CD4-positive, alpha-beta T cell (primary cell): ENCODE measurements around the gene DRGX. TPM values are rescaled to one million over a fixed set of nuclear protein-coding genes. Genes with fewer than 3 reads are reported as not detected.

Experiments used
- ATAC-seq: fragments of 200-7000 bp; cut with Tn5 transposase; one replicate; pipeline ENCODE4 v1.10.0; 2022; ENCODE audit warnings: mild to moderate bottlenecking; ENCODE audit not compliant: poor library complexity
- CTCF ChIA-PET: fragments of 350-600 bp; sonication (Branson Sonifier 250); formaldehyde crosslinking; loops from one replicate; lab custom pipeline; 2021; ENCODE audit warnings: antibody characterized with exemption, inconsistent platforms; lab: Charles Lee
- POLR2A ChIA-PET: fragments of 350-600 bp; sonication (Branson Sonifier 250); formaldehyde crosslinking; loops from one replicate; lab custom pipeline; 2021; ENCODE audit warnings: antibody characterized with exemption, inconsistent platforms; lab: Charles Lee
- DNase-seq, 14 experiments: peaks; one replicate each; pipeline ENCODE4 v3.0.0-alpha.2; 2013 to 2020; ENCODE audit warnings: mixed read lengths in 2 of 14
- H3K27ac ChIP-seq, 2 donors: one replicate each; pipeline versions ENCODE4 v1.5.1 to v1.7.0; 2013; ENCODE audit warnings: low read length in 2 of 2, low read depth in 1 of 2, mild to moderate bottlenecking in 1 of 2
- H3K27me3 ChIP-seq, 2 experiments: 1 replicate in 1 of 2; 2 replicates in 1 of 2; pipeline versions ENCODE4 v1.6.1 to v1.7.0; 2013; ENCODE audit warnings: low read length in 2 of 2, control low read depth in 1 of 2, mild to moderate bottlenecking in 1 of 2, moderate library complexity in 1 of 2; ENCODE audit not compliant: insufficient read depth in 2 of 2, control insufficient read depth in 1 of 2
- H3K36me3 ChIP-seq: one replicate; pipeline ENCODE4 v1.6.1; 2013; ENCODE audit warnings: low read length, control low read depth; ENCODE audit not compliant: insufficient read depth
- H3K4me1 ChIP-seq: one replicate; pipeline ENCODE4 v1.6.1; 2013; ENCODE audit warnings: low read length, control low read depth; ENCODE audit not compliant: insufficient read depth
- H3K4me3 ChIP-seq: one replicate; pipeline ENCODE4 v1.5.1; 2013; ENCODE audit warnings: mild to moderate bottlenecking, low read length, moderate library complexity
- H3K9me3 ChIP-seq, 2 experiments: 1 replicate in 1 of 2; 2 replicates in 1 of 2; pipeline versions ENCODE4 v1.6.1 to v1.7.0; 2013; ENCODE audit warnings: low read length in 2 of 2, mild to moderate bottlenecking in 2 of 2, control low read depth in 1 of 2, moderate library complexity in 1 of 2; ENCODE audit not compliant: control insufficient read depth in 1 of 2, insufficient read depth in 1 of 2
- H3K27ac Mint-ChIP-seq: one replicate; pipeline ENCODE4 v1.8.0; 2020; ENCODE audit warnings: mixed read lengths
- H3K27me3 Mint-ChIP-seq: one replicate; pipeline ENCODE4 v1.8.0; 2021; ENCODE audit warnings: mixed read lengths
- H3K36me3 Mint-ChIP-seq: one replicate; pipeline ENCODE4 v1.8.0; 2021; ENCODE audit warnings: low read depth, mixed read lengths
- H3K4me1 Mint-ChIP-seq: one replicate; pipeline ENCODE4 v1.8.0; 2021; ENCODE audit warnings: low read depth, mixed read lengths
- H3K4me3 Mint-ChIP-seq: one replicate; pipeline ENCODE4 v1.8.0; 2020; ENCODE audit warnings: mild to moderate bottlenecking, mixed read lengths
- H3K9me3 Mint-ChIP-seq: one replicate; pipeline ENCODE4 v1.8.0; 2020; ENCODE audit warnings: mixed read lengths
- CTCF ChIP-seq: fragments of 200-600 bp; IDR thresholded peaks from one replicate; pipeline ENCODE4 v1.8.0; 2022; ENCODE audit warnings: antibody characterized with exemption, mild to moderate bottlenecking
- intact Hi-C, 2 experiments: fragments of 100-400 bp; cut with DNase I in 1 of 2; cut with micrococcal nuclease in 1 of 2; formaldehyde crosslinking; loops; one replicate each; pipeline versions ENCODE4 v1.15.1 to v1.9.0; 2023 to 2025; cut with DNase I, micrococcal nuclease
- total RNA-seq, 174 experiments: library from RNA in 2 of 174; stranded (reverse) in 2 of 174; gene quantifications; one replicate each; pipeline ENCODE4 v1.2.3 and lab custom pipeline; 2021 to 2026

The DRGX gene
- total RNA-seq, 2 experiments from 2014 or later = not detected

DNA sequence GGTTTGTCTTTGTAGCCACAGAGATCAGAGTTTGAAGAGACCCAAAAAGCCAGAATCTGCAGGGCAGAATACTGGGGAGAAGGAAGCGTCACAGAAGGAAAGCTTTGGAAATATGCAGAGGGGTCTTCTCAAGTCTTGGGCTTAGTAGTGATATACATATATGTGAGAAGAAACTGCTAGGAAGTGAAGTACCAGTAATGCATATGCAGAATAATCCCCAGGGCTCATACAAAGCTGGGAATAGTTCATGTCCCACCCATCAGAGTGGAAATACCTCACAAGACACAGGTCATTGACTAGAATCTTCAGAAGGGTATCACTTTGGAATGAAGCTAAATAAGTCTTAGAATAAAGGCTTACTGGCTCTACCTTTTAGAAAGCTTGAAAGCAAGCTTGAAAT lies 57.3 kb downstream of the DRGX start:
- no peak overlapping the region for H3K4me3 ChIP-seq
- intact Hi-C loops = no loop called here
- Mint-ChIP-seq H3K4me3 (no peak overlapping the region), H3K27me3 (peaks cover 11% of the 10 kb centered on the region), H3K27ac (no peak overlapping the region), H3K4me1 (peaks cover 13% of the 10 kb centered on the region), H3K9me3 (peaks cover 12% of the 10 kb centered on the region), H3K36me3 (no peaks in the 10 kb centered on the region)
- no peak for TF ChIP-seq CTCF
- CTCF ChIA-PET = no interaction called here
- peaks cover 0 to 5% of the 10 kb centered on the region in 2 experiments for H3K9me3 ChIP-seq
- H3K27ac ChIP-seq = no peak overlapping the region
- ATAC-seq (no peak), DNase-seq (no peak)
- no peaks in the 10 kb centered on the region for H3K36me3 ChIP-seq
- POLR2A ChIA-PET = no interaction called here
- peaks cover 0 to 4% of the 10 kb centered on the region in 2 experiments for H3K27me3 ChIP-seq
- H3K4me1 ChIP-seq = peaks cover 6% of the 10 kb centered on the region

GRCh38 chr10:49335364-49335972 lies 60.4 kb downstream of the DRGX start:
- ATAC-seq (no peak), DNase-seq (peak in 2 of 14 experiments; percentile 26 to 42)
- H3K36me3 Mint-ChIP-seq = no peaks in the 10 kb centered on the region
- H3K36me3 ChIP-seq = no peaks in the 10 kb centered on the region
- H3K27ac ChIP-seq = peak overlapping the region in 1 of 2 donors; percentile 22
- POLR2A ChIA-PET = no interaction called here
- H3K4me1 Mint-ChIP-seq = peaks cover 13% of the 10 kb centered on the region
- H3K4me1 ChIP-seq = peaks cover 6% of the 10 kb centered on the region
- peaks cover 0 to 4% of the 10 kb centered on the region in 2 experiments for H3K27me3 ChIP-seq
- peaks cover 12% of the 10 kb centered on the region for H3K9me3 Mint-ChIP-seq
- no peak overlapping the region for H3K4me3 Mint-ChIP-seq
- peaks cover 0 to 11% of the 10 kb centered on the region in 2 experiments for H3K9me3 ChIP-seq
- intact Hi-C loops = no loop called here
- CTCF ChIA-PET = no interaction called here
- H3K27ac Mint-ChIP-seq = no peak overlapping the region
- peaks cover 11% of the 10 kb centered on the region for H3K27me3 Mint-ChIP-seq
- TF ChIP-seq CTCF = no peak
- H3K4me3 ChIP-seq = no peak overlapping the region

DNA sequence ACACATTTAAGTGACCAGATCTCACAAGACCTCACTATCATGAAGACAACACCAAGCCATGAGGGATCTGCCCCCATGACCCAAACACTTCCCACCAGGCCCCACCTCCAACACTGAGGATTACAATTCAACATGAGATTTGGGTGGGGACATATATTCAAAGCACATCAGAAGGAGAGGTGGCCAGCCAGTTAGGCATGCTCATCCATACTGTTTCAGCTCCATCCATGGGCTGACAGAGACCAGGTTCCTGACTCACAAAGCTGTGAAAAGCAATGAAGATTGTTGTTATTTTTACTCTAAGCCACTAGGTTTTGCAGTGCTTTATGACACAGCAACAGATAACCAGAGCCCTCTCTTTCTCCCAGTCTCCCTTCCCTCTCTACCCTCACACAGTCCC lies 60.9 kb downstream of the DRGX start:
- H3K36me3 ChIP-seq = no peaks in the 10 kb centered on the region
- Mint-ChIP-seq H3K4me1 (peaks cover 13% of the 10 kb centered on the region), H3K36me3 (no peaks in the 10 kb centered on the region), H3K9me3 (peaks cover 12% of the 10 kb centered on the region), H3K27me3 (peaks cover 11% of the 10 kb centered on the region), H3K27ac (no peak overlapping the region), H3K4me3 (no peak overlapping the region)
- ATAC-seq (no peak), DNase-seq (no peak)
- peaks cover 6% of the 10 kb centered on the region for H3K4me1 ChIP-seq
- no peak overlapping the region for H3K4me3 ChIP-seq
- H3K27ac ChIP-seq = peak overlapping the region in 1 of 2 donors; percentile 22
- POLR2A ChIA-PET = no interaction called here
- intact Hi-C loops = no loop called here
- peaks cover 0 to 4% of the 10 kb centered on the region in 2 experiments for H3K27me3 ChIP-seq
- CTCF ChIA-PET = no interaction called here
- H3K9me3 ChIP-seq = peaks cover 0 to 11% of the 10 kb centered on the region in 2 experiments
- TF ChIP-seq CTCF = no peak
